Measurements from ENCODE around the gene CST2.
"Not testable (repeated sequence)": the region's sequence is repeated elsewhere in the genome, so short reads cannot be mapped to it uniquely, and the experiment has no call there.

CST2 gene

DNA sequence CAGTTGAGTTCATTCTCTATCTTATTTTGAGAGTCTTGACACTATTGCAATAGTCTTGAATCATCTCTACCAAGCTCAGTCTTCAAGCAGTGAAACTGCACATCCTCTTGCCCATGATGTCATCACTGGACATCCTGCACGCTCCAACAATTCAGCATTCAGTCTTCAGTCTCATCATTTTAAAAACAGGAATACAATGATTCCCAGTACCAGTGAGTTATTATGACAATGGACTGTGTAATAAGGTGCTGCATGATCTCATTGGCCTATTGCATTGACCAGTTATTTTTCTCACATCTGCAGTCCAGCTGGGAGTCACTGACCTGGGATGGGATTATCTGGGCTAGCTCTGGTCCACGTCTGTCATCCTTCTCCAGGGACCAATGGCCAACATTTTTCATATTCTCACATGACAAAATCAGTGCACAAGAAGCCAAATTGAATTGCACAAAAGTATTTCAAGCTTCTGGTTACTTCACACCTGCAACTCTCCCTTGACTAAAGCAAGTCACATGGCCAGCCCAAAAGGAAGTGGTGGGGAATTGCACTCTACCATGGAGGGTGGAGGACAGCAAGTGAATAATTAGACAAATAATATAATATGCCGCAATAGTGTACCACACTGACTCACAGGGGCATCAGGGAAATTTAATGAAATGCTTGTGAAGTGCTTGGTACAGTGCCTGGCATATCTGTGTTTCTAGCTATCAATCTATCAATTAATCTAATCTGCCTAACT is 6.4 kb upstream of the CST2 start:
- H3K27ac Mint-ChIP-seq: no peak overlapping the region
- H3K9me3 Mint-ChIP-seq: no peaks in the 10 kb centered on the region
- H3K4me1 Mint-ChIP-seq (ENCODE audit: low read depth): no peaks in the 10 kb centered on the region
- no peaks in the 10 kb centered on the region for H3K36me3 Mint-ChIP-seq (ENCODE audit: low read depth)
- peaks cover 5% of the 10 kb centered on the region for H3K27me3 Mint-ChIP-seq
- no peak overlapping the region for H3K4me3 Mint-ChIP-seq
- DNase-seq: no peak

DNA sequence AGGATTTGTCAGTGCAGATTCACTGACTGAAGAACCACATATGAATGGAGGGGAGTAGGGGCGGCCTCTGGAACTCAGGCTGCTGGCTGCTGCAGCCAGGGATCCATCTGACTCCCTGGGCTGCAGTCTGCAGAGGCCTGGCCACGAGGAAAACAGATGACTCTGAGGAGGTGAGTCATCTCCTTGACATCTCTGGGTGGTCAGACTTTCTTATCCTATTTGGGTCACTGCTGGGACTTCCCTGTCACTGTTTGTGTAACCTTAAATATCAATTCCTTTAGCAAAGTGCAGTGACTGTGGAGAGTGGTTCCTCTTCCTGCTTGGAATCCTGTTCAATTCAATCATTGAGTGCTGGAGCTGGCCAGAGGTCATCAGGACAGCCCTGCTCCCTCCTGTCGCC is 5.4 kb upstream of the CST2 start:
- not testable (repeated sequence) for H3K27me3 Mint-ChIP-seq; DNase-seq; H3K4me3 Mint-ChIP-seq; H3K27ac Mint-ChIP-seq; H3K36me3 Mint-ChIP-seq (ENCODE audit: low read depth); H3K9me3 Mint-ChIP-seq; H3K4me1 Mint-ChIP-seq (ENCODE audit: low read depth)

GRCh38 chr20:23823621-23824324 is 2.8 kb downstream of the CST2 start:
- Mint-ChIP-seq H3K27ac (no peak overlapping the region), H3K27me3 (no peaks in the 10 kb centered on the region), H3K4me1 (ENCODE audit: low read depth) (no peaks in the 10 kb centered on the region), H3K9me3 (no peaks in the 10 kb centered on the region), H3K4me3 (no peak overlapping the region), H3K36me3 (ENCODE audit: low read depth) (no peaks in the 10 kb centered on the region)
- DNase-seq: no peak

GRCh38 chr20:23823111-23823510 is 3.4 kb downstream of the CST2 start:
- Mint-ChIP-seq H3K9me3 (no peaks in the 10 kb centered on the region), H3K4me1 (ENCODE audit: low read depth) (no peaks in the 10 kb centered on the region), H3K27ac (no peak overlapping the region), H3K27me3 (no peaks in the 10 kb centered on the region), H3K4me3 (no peak overlapping the region), H3K36me3 (ENCODE audit: low read depth) (no peaks in the 10 kb centered on the region)
- no peak for DNase-seq

- Mint-ChIP-seq H3K36me3 (ENCODE audit: low read depth) (no peaks in the 10 kb centered on the region), H3K4me1 (ENCODE audit: low read depth) (no peaks in the 10 kb centered on the region), H3K4me3 (no peak overlapping the region), H3K9me3 (no peaks in the 10 kb centered on the region), H3K27ac (no peak overlapping the region), H3K27me3 (no peaks in the 10 kb centered on the region)
- DNase-seq: no peak
Observed at GRCh38 chr20:23820493-23820892, 6.0 kb downstream of the CST2 start.

- H3K9me3 Mint-ChIP-seq; H3K4me3 Mint-ChIP-seq; H3K27ac Mint-ChIP-seq; H3K4me1 Mint-ChIP-seq (ENCODE audit: low read depth); H3K36me3 Mint-ChIP-seq (ENCODE audit: low read depth); DNase-seq: not testable (repeated sequence)
- peaks cover 19% of the 10 kb centered on the region for H3K27me3 Mint-ChIP-seq
Observed at GRCh38 chr20:23811559-23811958, 15.0 kb downstream of the CST2 start.

GRCh38 chr20:23810349-23810748 is 16.2 kb downstream of the CST2 start:
- not testable (repeated sequence) for H3K4me1 Mint-ChIP-seq (ENCODE audit: low read depth); H3K9me3 Mint-ChIP-seq; H3K27ac Mint-ChIP-seq; DNase-seq; H3K4me3 Mint-ChIP-seq; H3K36me3 Mint-ChIP-seq (ENCODE audit: low read depth)
- H3K27me3 Mint-ChIP-seq: peaks cover 19% of the 10 kb centered on the region

GRCh38 chr20:23800865-23801264 is 25.7 kb downstream of the CST2 start:
- Mint-ChIP-seq H3K9me3 (no peaks in the 10 kb centered on the region), H3K4me3 (no peak overlapping the region), H3K4me1 (ENCODE audit: low read depth) (no peaks in the 10 kb centered on the region), H3K27me3 (peaks cover 14% of the 10 kb centered on the region), H3K27ac (no peak overlapping the region), H3K36me3 (ENCODE audit: low read depth) (no peaks in the 10 kb centered on the region)
- DNase-seq: no peak

DNA sequence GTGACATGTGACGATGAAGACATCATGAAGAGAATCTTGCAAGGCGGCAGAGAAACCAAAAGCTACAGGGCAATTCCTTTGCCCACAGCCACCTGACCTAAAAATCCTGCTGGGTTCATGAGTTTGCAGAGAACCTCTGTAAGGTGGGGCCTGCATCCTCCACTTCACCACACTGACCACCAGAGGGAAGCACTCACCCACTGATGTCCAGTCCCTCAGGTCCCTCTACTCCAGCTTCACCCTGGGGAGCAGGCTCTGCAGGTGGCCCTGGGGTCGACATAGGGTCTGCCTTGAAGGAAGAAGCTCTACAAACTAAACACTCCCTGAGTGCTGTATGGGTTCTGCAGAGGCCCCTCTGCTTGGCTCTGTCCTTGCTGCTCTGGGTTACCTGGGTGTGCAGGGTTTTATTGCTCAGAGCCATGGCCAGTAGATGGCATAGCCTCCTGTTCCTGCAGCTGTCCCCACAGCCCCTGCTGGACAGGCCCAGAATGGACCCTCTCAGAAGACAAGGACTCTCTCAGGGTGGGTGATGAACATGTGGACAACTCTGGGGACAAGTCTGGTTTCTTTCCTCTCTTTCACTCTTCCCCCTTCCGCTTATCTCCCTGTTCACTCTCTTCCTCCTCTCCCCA is 27.2 kb downstream of the CST2 start:
- H3K4me1 Mint-ChIP-seq (ENCODE audit: low read depth): not testable (repeated sequence)

GRCh38 chr20:23795526-23795925 is 31.0 kb downstream of the CST2 start:
- Mint-ChIP-seq H3K4me3 (no peak overlapping the region), H3K27me3 (peaks cover 16% of the 10 kb centered on the region), H3K36me3 (ENCODE audit: low read depth) (no peaks in the 10 kb centered on the region), H3K27ac (no peak overlapping the region), H3K4me1 (ENCODE audit: low read depth) (no peaks in the 10 kb centered on the region), H3K9me3 (no peaks in the 10 kb centered on the region)
- no peak for DNase-seq

More for the DNA sequence above, 27.2 kb downstream of the CST2 start:
- DNase-seq: peak; percentile 35
- peaks cover 14% of the 10 kb centered on the region for H3K27me3 Mint-ChIP-seq
- not testable (repeated sequence) for H3K27ac Mint-ChIP-seq; H3K36me3 Mint-ChIP-seq (ENCODE audit: low read depth); H3K4me3 Mint-ChIP-seq; H3K9me3 Mint-ChIP-seq

DNA sequence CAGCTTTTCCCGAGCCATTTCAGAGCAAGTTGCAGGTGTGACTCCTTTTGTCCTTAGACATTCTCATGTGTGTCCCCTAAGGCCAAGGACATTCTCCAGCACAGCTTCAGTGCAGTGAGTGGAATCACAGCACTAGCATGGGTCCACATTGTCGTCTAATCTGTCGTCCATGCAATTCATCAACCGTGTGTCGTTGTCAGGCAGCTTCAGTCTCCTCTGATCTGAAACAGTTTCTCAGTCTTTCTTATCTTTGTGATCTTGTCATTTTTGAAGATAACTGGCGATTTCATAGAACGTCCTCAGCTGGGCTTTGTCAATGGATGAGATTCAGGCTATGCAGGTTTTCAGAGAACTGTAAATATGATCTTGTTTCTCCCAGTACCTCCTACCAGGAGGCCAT is 31.7 kb downstream of the CST2 start:
- H3K27me3 Mint-ChIP-seq: peaks cover 21% of the 10 kb centered on the region
- H3K27ac Mint-ChIP-seq: no peak overlapping the region
- no peaks in the 10 kb centered on the region for H3K4me1 Mint-ChIP-seq (ENCODE audit: low read depth)
- H3K36me3 Mint-ChIP-seq (ENCODE audit: low read depth): no peaks in the 10 kb centered on the region
- H3K4me3 Mint-ChIP-seq: no peak overlapping the region
- DNase-seq: no peak
- no peaks in the 10 kb centered on the region for H3K9me3 Mint-ChIP-seq

DNA sequence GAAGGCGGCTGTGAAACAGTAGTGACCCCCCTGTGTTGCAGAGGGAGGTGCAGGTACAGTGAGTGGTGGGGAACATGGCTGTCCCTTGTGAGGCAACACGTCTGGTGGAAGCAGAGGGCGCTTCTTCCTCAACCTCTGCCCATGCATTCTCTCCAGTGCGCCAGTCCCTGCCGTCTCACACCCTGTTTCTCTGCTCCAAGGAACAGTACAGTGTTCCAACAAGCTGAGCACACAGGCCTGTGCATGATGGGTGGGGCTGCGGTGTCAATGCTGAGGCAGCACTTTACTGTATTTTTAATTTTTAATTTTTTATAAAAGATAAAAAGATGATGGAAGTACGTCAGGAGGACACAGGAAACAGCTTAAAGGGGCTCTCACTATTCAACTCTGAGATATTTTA is 32.5 kb downstream of the CST2 start:
- Mint-ChIP-seq H3K27me3 (peaks cover 27% of the 10 kb centered on the region), H3K4me1 (ENCODE audit: low read depth) (no peaks in the 10 kb centered on the region), H3K9me3 (no peaks in the 10 kb centered on the region), H3K36me3 (ENCODE audit: low read depth) (no peaks in the 10 kb centered on the region), H3K27ac (no peak overlapping the region), H3K4me3 (no peak overlapping the region)
- no peak for DNase-seq

- no peak for DNase-seq
- Mint-ChIP-seq H3K27me3 (peaks cover 10% of the 10 kb centered on the region), H3K36me3 (ENCODE audit: low read depth) (no peaks in the 10 kb centered on the region), H3K4me3 (no peak overlapping the region), H3K27ac (no peak overlapping the region), H3K4me1 (ENCODE audit: low read depth) (no peaks in the 10 kb centered on the region), H3K9me3 (no peaks in the 10 kb centered on the region)
Observed at GRCh38 chr20:23783447-23783846, 43.1 kb downstream of the CST2 start.

- DNase-seq: no peak
- Mint-ChIP-seq H3K27ac (no peak overlapping the region), H3K4me3 (no peak overlapping the region), H3K36me3 (ENCODE audit: low read depth) (no peaks in the 10 kb centered on the region), H3K4me1 (ENCODE audit: low read depth) (no peaks in the 10 kb centered on the region), H3K9me3 (no peaks in the 10 kb centered on the region), H3K27me3 (peaks cover 10% of the 10 kb centered on the region)
Observed at GRCh38 chr20:23782366-23782983, 44.1 kb downstream of the CST2 start.

DNA sequence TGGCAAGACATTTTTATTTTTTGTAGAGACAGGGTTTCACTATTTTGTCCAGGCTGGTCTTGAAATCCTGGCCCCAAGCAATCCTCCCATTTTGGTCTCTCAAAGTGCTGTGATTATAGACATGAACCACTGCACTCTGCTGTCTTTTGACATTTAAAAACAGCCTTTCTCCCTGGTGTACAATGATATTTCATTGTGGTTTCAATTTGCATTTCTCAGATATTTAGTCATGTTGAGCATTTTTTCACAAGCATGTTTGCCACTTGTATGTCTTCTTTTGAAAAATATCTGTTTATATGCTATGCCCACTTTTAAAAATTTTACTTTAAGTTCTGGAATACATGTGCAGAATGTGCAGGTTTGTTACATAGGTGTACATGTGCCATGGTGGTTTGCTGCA is 47.9 kb downstream of the CST2 start:
- H3K4me1 Mint-ChIP-seq (ENCODE audit: low read depth); H3K4me3 Mint-ChIP-seq; H3K9me3 Mint-ChIP-seq; H3K36me3 Mint-ChIP-seq (ENCODE audit: low read depth); H3K27me3 Mint-ChIP-seq; H3K27ac Mint-ChIP-seq; DNase-seq: not testable (repeated sequence)
